GM12874 (cell line): ENCODE measurements around the gene TMEM174.

Experiments
- CTCF ChIP-seq: IDR thresholded peaks from 2 replicates; pipeline ENCODE4 v1.5.1; 2011; ENCODE audit warnings: low read depth, mild to moderate bottlenecking, control low read depth, low read length, moderate library complexity; ENCODE audit not compliant: insufficient read depth

The TMEM174 gene

GRCh38 chr5:73142035-73142434 is 31.0 kb upstream of the TMEM174 start:
- TF ChIP-seq CTCF = no peak

- no peak for TF ChIP-seq CTCF
Observed at GRCh38 chr5:73143716-73144115, 29.3 kb upstream of the TMEM174 start.

GRCh38 chr5:73149540-73149939 is 23.5 kb upstream of the TMEM174 start:
- TF ChIP-seq CTCF = no peak

GRCh38 chr5:73150876-73151275 is 22.1 kb upstream of the TMEM174 start:
- TF ChIP-seq CTCF = no peak

GRCh38 chr5:73151766-73152410 is 21.1 kb upstream of the TMEM174 start:
- TF ChIP-seq CTCF = no peak

- TF ChIP-seq CTCF = no peak
Observed at GRCh38 chr5:73152411-73153388, 20.3 kb upstream of the TMEM174 start.

GRCh38 chr5:73153513-73153912 is 19.5 kb upstream of the TMEM174 start:
- no peak for TF ChIP-seq CTCF
